ENCODE data around the gene ANO6.

- TF ChIP-seq, protein P1, sequence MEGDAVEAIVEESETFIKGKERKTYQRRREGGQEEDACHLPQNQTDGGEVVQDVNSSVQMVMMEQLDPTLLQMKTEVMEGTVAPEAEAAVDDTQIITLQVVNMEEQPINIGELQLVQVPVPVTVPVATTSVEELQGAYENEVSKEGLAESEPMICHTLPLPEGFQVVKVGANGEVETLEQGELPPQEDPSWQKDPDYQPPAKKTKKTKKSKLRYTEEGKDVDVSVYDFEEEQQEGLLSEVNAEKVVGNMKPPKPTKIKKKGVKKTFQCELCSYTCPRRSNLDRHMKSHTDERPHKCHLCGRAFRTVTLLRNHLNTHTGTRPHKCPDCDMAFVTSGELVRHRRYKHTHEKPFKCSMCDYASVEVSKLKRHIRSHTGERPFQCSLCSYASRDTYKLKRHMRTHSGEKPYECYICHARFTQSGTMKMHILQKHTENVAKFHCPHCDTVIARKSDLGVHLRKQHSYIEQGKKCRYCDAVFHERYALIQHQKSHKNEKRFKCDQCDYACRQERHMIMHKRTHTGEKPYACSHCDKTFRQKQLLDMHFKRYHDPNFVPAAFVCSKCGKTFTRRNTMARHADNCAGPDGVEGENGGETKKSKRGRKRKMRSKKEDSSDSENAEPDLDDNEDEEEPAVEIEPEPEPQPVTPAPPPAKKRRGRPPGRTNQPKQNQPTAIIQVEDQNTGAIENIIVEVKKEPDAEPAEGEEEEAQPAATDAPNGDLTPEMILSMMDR (conservative IDR thresholded peaks at IDR 0.05; ENCODE audit: low read depth, low read length), result no peak
- TF ChIP-seq EZH2phosphoT487 (IDR thresholded peaks at IDR 0.05; ENCODE audit: borderline replicate concordance, low read length), result no peak
These were observed 205.8 kb downstream of the ANO6 start for GRCh38 chr12:45421736-45422135.

Measured in PC-3 (cell line).